DMS114 treated with DMSO at 0.1 percent for 48 hours (cell line): ENCODE data around the gene PAX7.

ENCODE experiments used
- DNase-seq: peaks from one replicate; lab custom pipeline; 2025; ENCODE audit not compliant: unreplicated experiment; lab: John Stamatoyannopoulos, UW

The PAX7 gene

DNA sequence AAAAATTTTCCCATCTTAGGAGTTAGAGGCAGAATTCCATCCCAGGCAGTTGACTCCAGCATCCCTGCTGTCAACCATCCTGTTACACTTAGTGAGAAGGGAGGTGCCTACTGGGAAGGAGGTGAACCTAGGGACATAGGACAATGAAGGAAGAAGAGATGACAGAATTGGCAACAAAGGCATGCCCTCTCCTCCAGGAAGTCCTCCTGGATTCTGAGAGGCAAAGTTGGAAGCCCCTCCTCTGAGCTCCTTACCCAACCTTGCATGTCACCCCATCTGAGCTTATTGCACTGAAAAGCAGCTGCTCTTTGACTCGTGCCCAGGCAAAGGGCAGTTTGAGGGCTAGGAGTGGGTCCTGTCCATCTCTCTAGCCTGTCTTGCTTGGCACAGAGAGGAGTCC, 66.9 kb downstream of the PAX7 start:
- no peak for DNase-seq

DNA sequence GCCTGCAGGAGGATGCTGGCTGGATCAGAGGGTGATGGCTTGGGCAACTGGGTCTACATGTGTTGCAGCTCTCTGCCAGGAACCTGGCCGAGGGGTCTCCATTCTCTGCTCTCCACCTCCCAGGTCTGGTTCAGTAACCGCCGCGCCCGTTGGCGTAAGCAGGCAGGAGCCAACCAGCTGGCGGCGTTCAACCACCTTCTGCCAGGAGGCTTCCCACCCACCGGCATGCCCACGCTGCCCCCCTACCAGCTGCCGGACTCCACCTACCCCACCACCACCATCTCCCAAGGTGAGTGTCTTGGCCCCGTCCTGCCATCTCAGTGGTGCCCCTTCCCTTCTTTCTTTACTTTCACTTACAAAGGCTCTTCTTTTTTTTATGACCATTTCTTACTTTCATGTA, 69.9 kb downstream of the PAX7 start:
- no peak for DNase-seq

DNA sequence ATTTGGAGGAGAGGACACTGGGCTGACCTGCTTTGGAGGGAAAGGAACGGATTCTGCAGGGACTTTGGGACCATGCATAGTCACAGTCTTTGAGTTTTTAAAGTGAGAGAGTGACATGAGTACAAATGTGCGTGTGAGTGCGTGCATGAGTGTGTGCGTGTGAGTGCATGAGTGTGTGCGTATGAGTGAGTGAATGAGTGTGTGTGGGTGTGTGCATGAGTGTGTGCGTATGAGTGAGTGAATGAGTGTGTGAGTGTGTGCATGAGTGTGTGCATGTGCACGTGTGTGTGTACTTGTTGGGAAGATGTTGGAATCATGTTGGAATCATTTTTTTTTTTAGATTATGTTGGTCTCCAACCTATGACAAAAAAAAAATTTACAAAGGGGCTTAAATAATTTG, 70.5 kb downstream of the PAX7 start:
- no peak for DNase-seq

DNA sequence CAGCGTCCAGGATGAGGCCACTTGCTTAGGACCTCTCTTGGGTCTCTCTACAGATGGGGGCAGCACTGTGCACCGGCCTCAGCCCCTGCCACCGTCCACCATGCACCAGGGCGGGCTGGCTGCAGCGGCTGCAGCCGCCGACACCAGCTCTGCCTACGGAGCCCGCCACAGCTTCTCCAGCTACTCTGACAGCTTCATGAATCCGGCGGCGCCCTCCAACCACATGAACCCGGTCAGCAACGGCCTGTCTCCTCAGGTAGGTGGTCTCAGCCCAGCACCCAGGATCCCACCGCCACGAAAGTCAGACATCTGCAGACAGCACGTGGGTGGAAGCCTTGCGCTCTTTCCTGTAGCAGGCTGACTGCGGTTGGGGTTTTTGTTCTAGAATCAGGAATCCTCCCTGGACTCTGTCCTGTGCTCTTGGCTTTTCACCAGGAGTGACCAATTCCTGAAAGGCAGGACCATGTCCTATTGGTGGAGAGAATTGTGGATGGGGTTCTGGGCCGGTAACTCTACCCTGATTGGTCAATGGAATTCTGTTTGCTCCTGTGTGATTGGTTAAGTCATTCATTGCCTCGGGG, 72.5 kb downstream of the PAX7 start:
- DNase-seq = no peak

DNA sequence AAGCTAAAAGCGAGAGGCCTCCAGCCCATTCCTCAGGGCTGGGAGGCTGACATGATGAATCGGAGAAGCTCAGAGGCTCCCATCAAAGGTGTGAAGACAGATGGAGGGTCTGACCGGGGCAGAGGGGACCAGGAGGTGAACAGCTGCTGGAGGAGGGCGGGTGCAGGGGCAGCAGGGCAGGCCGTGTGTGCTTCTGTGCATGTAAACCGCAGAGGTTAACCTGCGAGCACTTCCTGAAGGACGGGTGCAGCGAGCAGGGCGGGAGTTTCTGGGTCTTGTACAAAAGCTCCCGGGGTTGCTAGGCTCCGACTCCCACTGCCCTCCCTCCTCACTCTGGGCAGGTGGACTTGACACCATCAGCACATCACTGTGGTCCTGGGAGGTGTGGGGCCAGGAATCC, 75.2 kb downstream of the PAX7 start:
- no peak for DNase-seq

DNA sequence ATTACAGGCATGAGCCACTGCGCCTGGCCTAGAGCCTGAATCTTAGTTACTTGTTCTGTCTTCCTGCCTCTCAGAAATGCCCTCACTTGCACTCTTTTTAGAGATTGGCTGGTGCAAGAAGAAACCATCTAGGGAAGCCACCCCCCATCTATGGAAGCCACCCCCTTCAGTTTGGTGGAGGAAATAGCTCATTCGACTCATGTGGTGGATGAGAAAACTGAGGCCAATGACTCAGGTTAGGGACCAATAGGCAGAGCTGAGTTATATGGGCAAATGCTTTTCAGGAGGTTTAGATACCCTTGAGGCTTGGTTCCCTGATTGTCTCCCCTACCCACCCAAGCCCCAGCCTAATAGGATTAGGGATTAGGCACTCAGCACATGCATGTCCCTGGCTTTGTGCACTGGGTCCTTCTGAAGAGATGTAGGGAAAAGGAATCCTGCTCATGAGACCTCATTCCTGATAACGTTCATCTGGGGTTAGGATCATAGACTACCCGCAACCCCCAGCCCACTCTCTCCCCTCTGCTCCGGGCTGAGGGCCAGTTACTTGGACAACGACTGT, 77.1 kb downstream of the PAX7 start:
- DNase-seq = no peak

DNA sequence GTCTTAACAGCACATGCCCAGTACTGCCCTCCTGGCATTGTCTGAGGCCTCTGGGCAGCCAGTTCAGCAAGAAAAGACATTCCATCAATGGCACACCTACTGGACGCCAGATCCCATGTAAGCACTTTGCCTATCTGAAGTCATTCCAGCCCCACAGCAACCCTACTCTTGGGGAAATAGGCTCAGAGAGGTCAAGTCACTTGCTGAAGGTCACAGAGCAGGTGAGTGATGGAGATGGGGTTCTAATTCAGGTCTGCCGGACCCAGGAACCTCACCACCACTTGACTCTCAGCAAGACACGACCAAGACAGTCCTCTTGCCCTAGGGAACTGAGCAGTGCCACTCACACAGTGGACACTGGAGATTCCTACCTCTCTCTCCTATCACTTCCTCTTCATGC, 79.4 kb downstream of the PAX7 start:
- DNase-seq = no peak

DNA sequence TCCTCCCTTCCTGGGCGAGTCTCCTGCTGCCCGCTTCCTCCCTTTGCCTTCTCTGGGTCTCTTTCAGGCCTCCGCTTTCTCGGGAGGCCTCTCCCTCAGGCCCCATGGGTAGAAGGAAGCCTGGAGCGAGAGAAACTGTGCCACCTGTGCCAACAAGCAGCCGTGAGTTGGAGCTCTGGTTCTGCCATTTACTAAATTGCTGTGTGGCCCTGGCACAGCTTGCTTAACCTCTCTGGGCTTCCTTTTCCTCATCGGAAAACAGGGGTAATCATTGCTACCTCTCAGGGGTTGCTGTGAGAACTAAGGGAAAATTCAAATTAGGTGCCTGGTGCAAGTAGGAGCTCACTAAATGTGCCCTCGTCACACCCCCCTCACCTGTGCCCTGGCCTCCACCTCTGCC, 80.4 kb downstream of the PAX7 start:
- no peak for DNase-seq

DNA sequence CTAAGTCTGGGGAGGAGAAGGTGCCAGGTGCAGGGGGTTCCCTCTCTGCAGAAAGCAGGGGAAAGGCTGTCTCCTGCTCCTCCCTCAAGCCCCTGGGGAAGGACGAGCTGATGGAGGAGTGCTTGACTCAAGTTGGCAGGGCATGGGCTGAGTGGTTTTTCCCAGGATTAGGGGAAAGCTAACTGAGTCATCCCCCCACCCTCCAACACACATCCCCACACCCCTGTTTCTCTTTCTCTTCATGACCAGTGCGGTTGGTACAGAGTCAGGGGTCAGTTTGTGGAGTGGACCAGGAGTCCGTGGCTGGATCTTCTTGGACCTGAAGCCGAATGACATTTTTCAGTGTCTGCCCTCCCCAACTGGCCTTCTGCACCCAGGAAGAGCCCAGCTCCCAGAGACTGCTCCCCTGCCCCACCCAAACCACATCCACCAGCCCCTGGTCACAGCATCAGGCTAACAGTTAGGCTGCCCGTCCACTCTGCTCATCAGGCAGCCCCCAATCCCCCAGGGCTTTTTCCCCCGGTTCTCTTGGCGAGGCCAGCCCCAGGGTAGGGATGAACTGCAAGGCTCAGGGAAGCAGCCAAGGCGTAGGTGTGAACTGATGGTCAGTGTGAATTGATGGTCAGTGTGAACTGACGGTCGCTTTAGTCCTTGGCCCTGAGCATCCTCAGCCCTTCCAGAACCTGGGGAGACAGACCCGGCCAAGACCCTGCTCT, 81.0 kb downstream of the PAX7 start:
- no peak for DNase-seq

DNA sequence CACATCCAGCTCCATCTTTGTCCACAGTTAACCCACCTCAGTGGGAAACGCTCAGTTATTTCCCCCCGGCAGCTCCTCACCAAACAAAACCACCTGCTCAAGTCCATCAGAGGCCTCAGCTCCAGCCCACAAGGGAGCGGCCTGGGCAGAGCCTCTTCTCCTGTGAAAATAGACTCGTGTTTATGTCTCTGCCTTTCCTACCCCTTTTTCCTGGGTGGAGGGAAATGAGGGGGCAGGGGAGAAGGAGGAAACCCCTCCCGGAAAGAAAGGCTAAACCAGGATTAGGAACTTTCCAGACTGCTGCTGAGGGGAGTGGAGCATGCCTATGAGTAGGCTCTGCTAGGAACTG, 81.6 kb downstream of the PAX7 start:
- no peak for DNase-seq

DNA sequence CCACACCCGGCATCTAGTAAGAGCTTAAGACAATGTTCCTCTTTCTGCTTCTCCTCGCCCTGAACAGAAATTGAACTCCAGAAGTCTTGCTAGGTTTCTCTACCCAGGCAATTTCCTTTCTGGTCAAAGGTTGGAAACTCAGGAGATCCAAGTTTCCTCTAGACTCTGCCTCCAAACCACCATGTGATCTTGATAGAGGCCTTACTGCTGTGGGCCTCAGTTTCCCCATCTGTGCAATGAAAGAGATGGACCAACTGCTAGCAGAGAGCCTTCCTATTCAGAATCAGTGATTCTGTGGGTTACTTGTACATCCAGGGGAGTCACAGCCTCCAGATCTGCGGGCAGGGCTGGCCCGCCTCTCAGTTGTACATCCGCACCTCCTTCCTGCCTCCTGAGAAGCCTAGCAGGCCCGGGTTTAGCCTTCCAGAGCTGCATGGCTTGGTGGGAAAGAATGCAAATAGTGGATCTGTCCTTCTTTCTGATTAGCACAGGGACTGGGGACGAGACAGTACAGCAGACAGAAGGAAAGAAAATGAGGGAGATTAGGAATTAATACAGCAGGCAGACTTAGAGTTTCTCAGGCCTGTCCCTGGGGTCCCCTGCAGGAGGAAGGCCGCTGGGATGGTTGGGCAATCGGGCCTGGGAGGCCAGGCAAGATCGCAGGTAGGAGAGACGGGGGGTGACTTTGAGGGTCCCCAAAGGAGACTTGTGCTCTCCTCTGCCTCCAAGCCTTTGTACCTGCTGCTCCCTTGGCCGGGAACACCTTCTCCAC, 83.9 kb downstream of the PAX7 start:
- DNase-seq = no peak

DNA sequence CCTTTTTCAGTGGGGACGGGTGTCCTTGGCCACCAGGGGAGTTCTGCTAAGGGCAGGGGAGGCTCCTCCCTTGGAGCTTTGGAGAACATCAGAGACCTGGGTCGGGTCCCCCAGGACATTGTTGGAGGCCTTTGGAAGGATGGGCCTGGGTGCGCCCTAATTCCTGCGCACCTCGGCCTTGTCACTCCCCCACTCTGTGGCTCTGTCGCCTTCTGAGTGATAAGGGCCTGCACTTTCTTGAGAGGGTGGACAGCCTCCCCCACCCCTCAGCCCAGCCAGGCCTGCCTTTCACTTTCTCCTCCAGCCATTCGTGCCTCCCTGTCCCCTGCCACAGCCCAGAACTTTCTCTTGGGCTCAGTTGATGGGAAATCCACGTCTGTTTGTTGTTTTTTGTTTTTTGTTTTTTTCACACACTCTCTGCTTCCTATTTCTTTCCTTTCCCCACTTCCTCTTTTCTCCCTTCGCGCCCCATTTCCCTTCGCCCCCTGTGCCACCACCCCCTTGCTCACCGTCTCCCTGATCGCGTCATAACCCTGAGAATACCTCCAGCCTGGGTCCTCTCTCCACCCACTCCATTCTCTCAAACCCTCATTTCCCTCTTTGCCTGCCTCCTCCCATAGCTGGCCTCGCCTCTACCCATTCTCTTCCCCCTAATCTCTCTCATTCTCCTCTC, 85.6 kb downstream of the PAX7 start:
- no peak for DNase-seq

DNA sequence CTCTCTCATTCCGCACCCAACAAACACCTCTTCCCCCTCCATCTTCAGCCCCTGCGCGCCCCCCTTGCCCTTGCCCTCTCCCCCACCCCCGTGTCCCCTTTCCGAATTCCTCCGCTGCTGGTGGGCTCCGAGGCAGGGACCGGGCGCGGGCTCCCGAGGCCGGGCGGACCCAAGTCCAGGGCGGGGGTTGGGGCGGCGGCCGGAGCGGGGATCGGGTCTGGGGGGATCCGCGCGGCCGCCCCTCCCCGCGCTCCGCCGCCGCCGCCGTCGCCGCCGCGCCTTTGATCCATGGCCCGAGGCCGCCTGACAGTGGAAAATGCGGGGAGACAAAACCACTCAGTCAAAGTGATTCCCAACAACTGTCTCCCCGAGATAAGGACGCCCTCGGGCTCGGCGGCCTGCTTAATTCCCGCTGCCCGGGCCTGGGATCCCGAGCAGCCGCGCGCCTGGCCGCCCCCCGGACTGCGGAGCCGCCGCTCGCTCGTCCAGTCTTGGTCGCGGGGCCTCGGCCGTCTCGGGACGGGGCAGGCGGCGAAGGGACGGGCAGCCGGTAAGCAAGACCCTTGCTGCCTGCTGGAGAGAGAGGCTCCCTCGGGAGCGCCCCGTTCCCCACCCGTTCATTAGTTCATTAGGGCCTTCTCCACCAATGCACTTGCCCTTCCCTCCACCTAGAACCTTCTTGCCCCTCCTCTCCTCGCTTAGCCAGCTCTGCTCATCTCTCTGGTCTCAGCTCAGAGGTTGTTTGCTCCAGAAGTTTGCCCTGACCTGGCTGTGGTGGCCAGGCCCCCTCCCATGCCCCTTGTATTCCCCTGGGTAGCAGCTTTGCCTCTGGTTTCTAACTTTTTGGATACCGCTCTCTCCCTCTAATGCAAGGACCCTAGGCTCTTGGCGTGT, 86.4 kb downstream of the PAX7 start:
- no peak for DNase-seq

DNA sequence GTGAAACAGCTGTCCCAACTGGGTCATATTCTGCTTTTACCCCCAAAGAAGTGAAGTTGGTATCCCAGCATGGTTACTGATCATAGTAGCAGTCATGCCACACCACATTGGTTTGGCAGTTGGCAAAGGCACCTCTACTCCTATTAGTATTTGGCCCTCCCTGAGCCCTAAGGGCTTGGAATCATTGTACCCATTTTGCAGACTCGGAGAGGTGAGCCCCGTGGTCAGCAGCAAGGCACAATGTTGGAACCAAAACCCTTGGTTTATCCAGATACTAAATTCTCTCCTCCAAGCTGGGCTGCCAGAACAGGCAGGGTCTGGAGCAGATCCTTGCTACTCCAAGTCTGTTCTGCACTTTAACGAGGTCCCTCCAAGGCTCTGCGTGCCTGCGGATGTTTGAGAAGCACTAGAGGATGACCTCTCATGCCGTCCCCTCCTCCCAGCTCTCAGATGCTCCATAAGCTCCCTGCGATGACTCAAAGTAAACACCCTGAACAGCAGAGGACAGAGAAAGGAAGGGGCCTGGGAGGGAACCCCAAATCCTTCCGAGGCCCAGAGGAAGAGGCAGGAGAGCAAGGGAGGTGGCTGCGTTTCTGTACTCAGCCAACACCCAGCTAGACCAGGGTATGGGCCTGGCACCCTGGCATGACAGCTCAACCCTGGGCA, 89.3 kb downstream of the PAX7 start:
- DNase-seq = no peak

DNA sequence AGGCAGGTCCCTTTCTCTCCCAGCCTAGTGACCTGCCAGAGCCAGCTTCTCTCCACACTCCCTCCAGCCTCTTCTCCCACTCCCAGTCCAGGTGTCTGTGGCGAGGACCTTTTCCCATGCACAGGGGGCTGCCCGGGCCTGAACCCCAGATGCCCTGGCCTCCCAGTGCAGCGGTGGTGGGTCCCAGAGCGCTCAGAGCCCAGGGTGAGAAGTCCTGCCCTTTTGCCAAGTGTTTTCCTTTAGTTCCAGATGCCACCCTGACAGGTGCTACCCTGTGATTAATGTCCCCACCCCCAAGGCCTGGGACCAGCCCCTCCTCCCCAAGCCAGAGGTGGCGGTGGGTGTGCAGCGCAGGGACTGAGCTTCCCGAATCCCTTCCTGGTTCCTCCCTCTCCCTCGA, 90.4 kb downstream of the PAX7 start:
- DNase-seq = no peak

DNA sequence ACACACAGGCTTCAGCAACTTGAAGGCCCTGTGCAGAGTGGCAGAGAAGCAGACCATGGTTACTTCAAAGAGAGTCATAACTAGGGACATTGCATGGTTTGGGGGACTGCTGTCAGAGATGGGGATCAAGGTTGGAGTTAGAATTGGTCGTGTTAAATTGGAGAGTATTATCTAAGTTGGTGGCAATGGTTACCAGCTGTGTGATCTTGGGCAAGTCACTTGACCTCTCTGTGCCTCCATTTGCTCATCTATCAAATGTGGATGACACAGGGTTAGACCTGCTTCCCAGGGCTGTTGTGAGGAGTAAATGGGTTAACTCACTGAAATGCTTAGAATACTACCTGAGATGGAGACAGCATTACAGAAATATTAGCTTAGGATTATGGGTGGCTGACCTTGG, 91.1 kb downstream of the PAX7 start:
- DNase-seq = no peak

DNA sequence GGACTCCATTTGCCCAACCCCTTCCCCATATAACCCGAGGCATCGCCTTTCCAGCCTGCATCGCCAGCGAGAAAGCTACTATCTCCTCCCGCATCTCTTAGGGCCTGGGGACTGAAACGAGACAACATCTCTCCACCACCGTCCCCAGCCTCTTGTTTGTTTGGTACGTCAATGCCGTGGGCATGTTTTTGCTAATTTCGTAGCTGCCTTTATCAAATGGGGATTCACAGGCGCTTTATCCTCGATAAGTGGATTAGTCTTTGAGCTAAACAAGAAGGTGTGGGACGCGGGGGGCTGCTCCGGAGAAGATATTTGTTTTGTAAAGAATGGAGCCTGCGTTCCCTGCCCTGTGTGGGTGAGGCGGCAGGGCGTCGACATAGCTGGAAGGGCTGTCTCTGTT, 91.6 kb downstream of the PAX7 start:
- DNase-seq = no peak

DNA sequence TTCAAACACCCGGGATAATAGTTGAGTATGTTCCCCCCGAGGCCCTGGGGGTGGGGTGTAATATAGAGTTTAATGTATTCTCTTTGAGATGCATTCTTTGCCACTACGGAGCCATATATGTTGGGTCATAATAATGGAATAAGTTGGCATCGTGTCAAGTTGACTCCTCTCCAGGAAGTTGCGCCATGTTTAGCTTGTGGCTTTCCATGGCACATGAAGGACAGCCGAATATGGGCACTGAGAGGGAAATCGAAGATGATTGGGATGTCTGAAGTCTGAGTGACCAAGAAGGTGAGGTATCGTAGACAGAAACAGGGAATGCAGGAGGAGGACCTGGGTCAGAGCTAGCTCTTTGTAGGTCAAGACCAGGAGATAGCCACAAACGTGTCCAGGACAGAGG, 92.6 kb downstream of the PAX7 start:
- DNase-seq = no peak

DNA sequence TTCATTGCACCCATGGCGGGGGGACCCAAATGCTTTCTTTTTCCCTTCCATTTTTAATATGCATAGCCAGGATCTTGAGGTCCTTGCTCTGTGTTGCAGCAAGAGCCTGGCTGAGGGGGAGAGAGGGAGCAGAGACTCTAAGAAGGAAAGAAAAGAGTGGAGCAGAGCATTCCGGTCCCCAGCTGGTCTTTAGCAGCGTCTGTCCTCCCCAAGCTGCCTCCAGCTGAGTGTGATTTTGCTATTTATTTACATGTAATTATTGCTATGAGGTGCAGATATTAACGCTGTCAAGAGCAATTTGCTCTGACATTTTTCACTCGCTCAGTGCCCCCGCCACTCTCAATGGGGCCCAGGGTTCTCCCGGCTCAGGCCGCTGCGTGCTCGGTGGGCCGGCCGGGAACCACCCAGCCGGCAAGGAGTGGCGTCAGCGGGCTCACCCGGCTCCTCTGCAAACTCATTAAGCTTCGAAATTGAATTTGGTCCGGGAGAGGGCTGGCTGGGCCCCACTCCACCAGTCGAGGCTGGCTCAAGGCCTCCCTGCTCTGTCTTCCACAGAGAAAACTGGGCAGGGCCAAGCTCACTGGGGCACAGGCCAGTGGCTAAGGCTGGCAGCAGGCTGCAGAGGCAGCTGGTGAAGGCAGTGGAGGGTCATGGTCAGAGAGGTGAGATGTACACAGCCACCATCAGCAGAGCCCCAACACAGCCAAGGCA, 93.2 kb downstream of the PAX7 start:
- no peak for DNase-seq

DNA sequence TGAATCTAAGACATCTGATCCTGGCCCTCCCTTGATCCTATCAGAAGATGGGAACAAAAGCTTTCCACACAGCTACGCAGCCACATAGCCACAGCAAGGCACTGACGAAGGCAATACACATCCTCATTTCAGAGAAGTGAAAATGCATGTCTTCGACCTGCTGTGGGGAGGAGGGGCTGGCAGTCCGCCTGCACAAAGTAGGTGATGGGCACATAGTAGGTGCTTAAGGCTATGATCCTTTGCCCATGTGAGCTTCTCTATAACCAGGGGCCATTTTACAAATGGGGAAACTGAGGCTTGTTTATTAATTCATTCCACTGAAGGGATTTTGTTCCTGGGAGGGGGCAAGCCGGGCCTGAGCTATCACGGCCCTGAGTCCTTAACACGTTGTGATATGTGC, 94.2 kb downstream of the PAX7 start:
- no peak for DNase-seq
